OCI-LY7 (cell line): ENCODE results near the gene DIAPH2. TPM values are rescaled to one million over a fixed set of nuclear protein-coding genes. Genes with fewer than 3 reads are reported as not detected.

ENCODE experiments used
- BruUV-seq: library from RNA; stranded (reverse); fragments of 400-500 nt; replicated peaks from 2 replicates; lab custom pipeline; 2021; lab: Mats Ljungman, UMichigan
- CTCF ChIA-PET: fragments of 300-600 bp; sonication (Branson Sonifier 250); formaldehyde crosslinking; loops from one replicate; lab custom pipeline; 2022; ENCODE audit warnings: antibody characterized with exemption; ENCODE audit not compliant: unreplicated experiment; lab: Charles Lee
- POLR2A ChIA-PET: fragments of 300-600 bp; sonication (Branson Sonifier 250); formaldehyde crosslinking; loops from one replicate; lab custom pipeline; 2022; ENCODE audit warnings: antibody characterized with exemption; lab: Charles Lee
- DNase-seq: peaks from one replicate; pipeline ENCODE4 v3.0.0-alpha.2; 2015; ENCODE audit warnings: low spot score
- H2AFZ ChIP-seq: fragments of 200-600 bp; sonication (generic), shearing (Covaris generic); 2 replicates; pipeline ENCODE4 v1.6.1; 2014; ENCODE audit warnings: mild to moderate bottlenecking, antibody characterized with exemption, low read length, moderate library complexity
- H3K27ac ChIP-seq: fragments of 200-600 bp; sonication (generic); 2 replicates; pipeline ENCODE4 v1.5.1; 2014; ENCODE audit warnings: mixed run types, low read depth, mild to moderate bottlenecking, moderate library complexity, low read length, inconsistent platforms; ENCODE audit not compliant: poor library complexity, severe bottlenecking
- H3K36me3 ChIP-seq: fragments of 200-600 bp; sonication (generic); 2 replicates; pipeline ENCODE4 v1.6.1; 2014; ENCODE audit warnings: mild to moderate bottlenecking, antibody characterized with exemption, low read length, moderate library complexity, mixed read lengths; ENCODE audit not compliant: insufficient read depth
- H3K4me1 ChIP-seq: fragments of 200-600 bp; sonication (generic); 2 replicates; pipeline ENCODE4 v1.5.1; 2014; ENCODE audit warnings: mild to moderate bottlenecking, low read length; ENCODE audit not compliant: insufficient read depth, poor library complexity, severe bottlenecking
- H3K4me2 ChIP-seq: fragments of 200-600 bp; sonication (generic); 2 replicates; pipeline ENCODE4 v1.6.1; 2014; ENCODE audit warnings: mild to moderate bottlenecking, low read length
- H3K4me3 ChIP-seq: fragments of 200-600 bp; sonication (generic); 2 replicates; pipeline ENCODE4 v1.5.1; 2014; ENCODE audit warnings: mild to moderate bottlenecking, low read depth, low read length; ENCODE audit not compliant: poor library complexity, severe bottlenecking
- H3K79me2 ChIP-seq: fragments of 200-600 bp; sonication (generic); 2 replicates; pipeline ENCODE4 v1.6.1; 2016; ENCODE audit warnings: low read depth, mild to moderate bottlenecking, low read length, moderate library complexity, mixed read lengths; ENCODE audit not compliant: insufficient read depth
- H3K9me2 ChIP-seq: fragments of 200-600 bp; sonication (generic); 2 replicates; pipeline ENCODE4 v1.6.1; 2016; ENCODE audit warnings: mild to moderate bottlenecking, low read length, mixed read lengths; ENCODE audit not compliant: insufficient read depth
- H3K9me3 ChIP-seq: fragments of 200-600 bp; sonication (generic); 2 replicates; pipeline ENCODE4 v1.6.1; 2014; ENCODE audit warnings: mild to moderate bottlenecking, mixed run types, low read length, mixed read lengths
- H4K20me1 ChIP-seq: fragments of 200-600 bp; sonication (generic); 2 replicates; pipeline ENCODE4 v1.6.1; 2014; ENCODE audit warnings: mild to moderate bottlenecking, antibody characterized with exemption, low read length, moderate library complexity, mixed read lengths; ENCODE audit not compliant: insufficient read depth
- CTCF ChIP-seq: fragments of 200-600 bp; sonication (generic); conservative IDR thresholded peaks from 2 replicates; pipeline ENCODE4 v1.5.1; 2014; ENCODE audit warnings: mild to moderate bottlenecking, antibody characterized with exemption, low read length, moderate library complexity, mixed read lengths
- EZH2phosphoT487 ChIP-seq: fragments of 200-600 bp; sonication (generic); IDR thresholded peaks from 2 replicates; pipeline ENCODE4 v1.6.1; 2018; ENCODE audit warnings: low read depth, borderline replicate concordance, mild to moderate bottlenecking, mixed run types, antibody characterized with exemption, low read length, moderate library complexity, mixed read lengths
- intact Hi-C: fragments of 100-400 bp; cut with micrococcal nuclease; formaldehyde crosslinking; loops from one replicate; pipeline ENCODE4 v1.10.0; 2022; ENCODE audit not compliant: unreplicated experiment
- total RNA-seq, 2 experiments: library from RNA; depleted of rRNA in 1 of 2; stranded (reverse); fragments of >200 nt in 1 of 2; shearing (Covaris generic) in 1 of 2; gene quantifications; 2 replicates each; pipeline ENCODE4 v1.2.3, GENCODE V29; 2014 to 2022

The DIAPH2 gene
- total RNA-seq, 2 experiments from 2014 or later, result 21.3 to 21.5 TPM

- Histone ChIP-seq H3K9me3 (no peaks in the 10 kb centered on the region), H3K9me2 (no peaks in the 10 kb centered on the region), H3K27ac (no peak overlapping the region), H2AFZ (no peak overlapping the region), H3K36me3 (no peaks in the 10 kb centered on the region), H3K4me1 (no peaks in the 10 kb centered on the region), H3K4me2 (no peak overlapping the region), H3K79me2 (no peaks in the 10 kb centered on the region), H3K4me3 (no peak overlapping the region), H4K20me1 (no peaks in the 10 kb centered on the region)
- intact Hi-C loops, result no loop called here
- TF ChIP-seq EZH2phosphoT487 (no peak), CTCF (no peak)
- no TSS peak for BruUV-seq
- POLR2A ChIA-PET, result no interaction called here
- CTCF ChIA-PET, result no interaction called here
- DNase-seq, result no peak
Observed at GRCh38 chrX:96704629-96705028, 20.0 kb downstream of the DIAPH2 start.

- H3K9me3 ChIP-seq, result no peaks in the 10 kb centered on the region
- intact Hi-C loops, result no loop called here
- no peaks in the 10 kb centered on the region for H3K4me1 ChIP-seq
- DNase-seq, result no peak
- H3K36me3 ChIP-seq, result no peaks in the 10 kb centered on the region
- no peak overlapping the region for H3K4me2 ChIP-seq
- no peak overlapping the region for H2AFZ ChIP-seq
- no peaks in the 10 kb centered on the region for H3K79me2 ChIP-seq
- H4K20me1 ChIP-seq, result no peaks in the 10 kb centered on the region
- no peak for TF ChIP-seq CTCF
- no peak for TF ChIP-seq EZH2phosphoT487
- H3K27ac ChIP-seq, result no peak overlapping the region
- POLR2A ChIA-PET, result no interaction called here
- no peak overlapping the region for H3K4me3 ChIP-seq
- CTCF ChIA-PET, result no interaction called here
- BruUV-seq, result no TSS peak
- no peaks in the 10 kb centered on the region for H3K9me2 ChIP-seq
Observed at GRCh38 chrX:96705905-96706304, 21.3 kb downstream of the DIAPH2 start.

GRCh38 chrX:96707804-96708203 lies 23.2 kb downstream of the DIAPH2 start:
- intact Hi-C loops, result no loop called here
- no peaks in the 10 kb centered on the region for H4K20me1 ChIP-seq
- TF ChIP-seq EZH2phosphoT487 (no peak), CTCF (no peak)
- CTCF ChIA-PET, result no interaction called here
- H2AFZ ChIP-seq, result no peak overlapping the region
- POLR2A ChIA-PET, result no interaction called here
- H3K36me3 ChIP-seq, result no peaks in the 10 kb centered on the region
- H3K4me2 ChIP-seq, result no peak overlapping the region
- no peaks in the 10 kb centered on the region for H3K9me2 ChIP-seq
- BruUV-seq, result no TSS peak
- H3K4me3 ChIP-seq, result no peak overlapping the region
- no peak overlapping the region for H3K27ac ChIP-seq
- H3K4me1 ChIP-seq, result no peaks in the 10 kb centered on the region
- DNase-seq, result no peak
- H3K79me2 ChIP-seq, result no peaks in the 10 kb centered on the region
- H3K9me3 ChIP-seq, result no peaks in the 10 kb centered on the region
